T-helper 17 cell (primary cell): Measurements from ENCODE around the gene GALNT1. TPM values are rescaled to one million over a fixed set of nuclear protein-coding genes. Genes with fewer than 3 reads are reported as not detected.

Experiments
- ATAC-seq: fragments of 150-1000 bp; cut with Tn5 transposase; 2 replicates; pipeline ENCODE4 v1.10.0; 2021; ENCODE audit warnings: mild to moderate bottlenecking, moderate library complexity
- DNase-seq, 3 donors: peaks; one replicate each; pipeline versions ENCODE4 v3.0.0 to v3.0.0-alpha.2; 2020 to 2021
- H3K9me3 ChIP-seq: one replicate; pipeline ENCODE4 v1.7.0; 2013; ENCODE audit warnings: low read length, mild to moderate bottlenecking; ENCODE audit not compliant: control insufficient read depth, poor library complexity, severe bottlenecking
- H3K27ac Mint-ChIP-seq: one replicate; pipeline ENCODE4 v1.8.0; 2022; ENCODE audit warnings: mild to moderate bottlenecking, moderate library complexity, mixed read lengths
- H3K27me3 Mint-ChIP-seq: one replicate; pipeline ENCODE4 v1.8.0; 2022; ENCODE audit warnings: mixed read lengths
- H3K36me3 Mint-ChIP-seq: one replicate; pipeline ENCODE4 v1.8.0; 2022; ENCODE audit warnings: low read depth, mixed read lengths
- H3K4me1 Mint-ChIP-seq: one replicate; pipeline ENCODE4 v1.8.0; 2022; ENCODE audit warnings: mild to moderate bottlenecking, mixed read lengths
- H3K4me3 Mint-ChIP-seq: one replicate; pipeline ENCODE4 v1.8.0; 2022; ENCODE audit warnings: mild to moderate bottlenecking, moderate library complexity, mixed read lengths
- total RNA-seq, 4 donors: library from RNA in 2 of 4; stranded (reverse) in 2 of 4; gene quantifications; one replicate each; pipeline ENCODE4 v1.2.3 and lab custom pipeline; 2022 to 2026

GALNT1 gene
- total RNA-seq, 2 donors from 2014 or later, result 23.7 to 28.3 TPM

DNA sequence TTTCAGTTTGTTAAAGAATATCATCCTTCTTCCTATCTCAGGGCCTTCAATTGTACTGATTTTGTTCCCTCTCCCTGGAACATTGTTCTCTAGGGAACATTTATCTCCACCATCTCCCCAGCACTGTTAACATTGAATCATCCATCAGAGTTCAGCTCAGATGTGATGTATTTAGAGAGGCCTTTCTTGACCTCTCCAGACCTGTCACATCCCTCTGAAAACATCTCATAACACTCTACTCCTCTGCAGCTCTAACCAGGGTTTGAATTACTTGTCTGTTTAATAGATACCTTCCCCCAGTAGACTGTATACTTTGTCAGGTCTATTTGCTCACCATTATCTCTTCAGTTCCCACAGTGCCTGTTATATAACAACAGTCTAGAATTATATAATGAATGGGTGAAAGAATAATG, 98.6 kb downstream of the GALNT1 start:
- peaks cover 2% of the 10 kb centered on the region for H3K4me1 Mint-ChIP-seq
- ATAC-seq (no peak), DNase-seq (no peak)
- peaks cover 11% of the 10 kb centered on the region for H3K36me3 Mint-ChIP-seq
- H3K27me3 Mint-ChIP-seq, result no peaks in the 10 kb centered on the region
- H3K9me3 ChIP-seq, result no peaks in the 10 kb centered on the region
- no peak overlapping the region for H3K27ac Mint-ChIP-seq
- no peak overlapping the region for H3K4me3 Mint-ChIP-seq

- H3K36me3 Mint-ChIP-seq, result peaks cover 8% of the 10 kb centered on the region
- H3K27me3 Mint-ChIP-seq, result no peaks in the 10 kb centered on the region
- DNase-seq, result no peak
- H3K4me1 Mint-ChIP-seq, result peaks cover 2% of the 10 kb centered on the region
- no peak overlapping the region for H3K27ac Mint-ChIP-seq
- ATAC-seq, result no peak
- H3K9me3 ChIP-seq, result no peaks in the 10 kb centered on the region
- no peak overlapping the region for H3K4me3 Mint-ChIP-seq
Observed at GRCh38 chr18:35682281-35682867, 100.8 kb downstream of the GALNT1 start.

DNA sequence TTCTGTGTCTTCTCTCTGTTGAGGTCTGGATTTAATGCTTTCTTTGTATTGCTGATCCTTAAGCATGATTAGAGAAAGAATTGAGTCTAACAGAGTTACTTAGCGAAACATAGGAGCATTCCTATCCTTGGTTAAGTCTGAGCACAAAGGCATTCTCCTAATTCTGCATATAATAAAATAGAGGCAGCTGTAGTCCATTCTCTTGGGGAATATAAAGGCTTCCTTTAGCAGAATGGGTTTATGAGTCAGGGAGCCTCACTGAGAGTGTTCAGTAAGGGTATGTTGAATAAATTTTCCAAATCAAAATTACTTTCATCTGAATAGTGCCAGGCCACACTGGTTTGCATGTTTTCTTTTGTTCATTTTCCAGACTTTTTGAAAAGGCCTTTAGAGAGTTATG, 101.5 kb downstream of the GALNT1 start:
- H3K4me3 Mint-ChIP-seq, result no peak overlapping the region
- H3K36me3 Mint-ChIP-seq, result peaks cover 8% of the 10 kb centered on the region
- H3K4me1 Mint-ChIP-seq, result peaks cover 2% of the 10 kb centered on the region
- ATAC-seq, result no peak
- no peak for DNase-seq
- no peaks in the 10 kb centered on the region for H3K27me3 Mint-ChIP-seq
- H3K27ac Mint-ChIP-seq, result no peak overlapping the region
- H3K9me3 ChIP-seq, result no peaks in the 10 kb centered on the region

- Mint-ChIP-seq H3K4me3 (no peak overlapping the region), H3K36me3 (no peaks in the 10 kb centered on the region), H3K4me1 (no peaks in the 10 kb centered on the region), H3K27me3 (no peaks in the 10 kb centered on the region), H3K27ac (no peak overlapping the region)
- DNase-seq (no peak), ATAC-seq (no peak)
- no peaks in the 10 kb centered on the region for H3K9me3 ChIP-seq
Observed at GRCh38 chr18:35688757-35689156, 107.2 kb downstream of the GALNT1 start.

- ATAC-seq, result no peak
- no peak overlapping the region for H3K4me3 Mint-ChIP-seq
- no peak for DNase-seq
- H3K4me1 Mint-ChIP-seq, result no peaks in the 10 kb centered on the region
- H3K36me3 Mint-ChIP-seq, result no peaks in the 10 kb centered on the region
- no peaks in the 10 kb centered on the region for H3K27me3 Mint-ChIP-seq
- H3K27ac Mint-ChIP-seq, result no peak overlapping the region
- H3K9me3 ChIP-seq, result no peaks in the 10 kb centered on the region
Observed at GRCh38 chr18:35689728-35690127, 108.2 kb downstream of the GALNT1 start.

- no peak for ATAC-seq
- no peak for DNase-seq
- Mint-ChIP-seq H3K4me1 (no peaks in the 10 kb centered on the region), H3K27me3 (no peaks in the 10 kb centered on the region), H3K36me3 (no peaks in the 10 kb centered on the region), H3K4me3 (no peak overlapping the region), H3K27ac (no peak overlapping the region)
- H3K9me3 ChIP-seq, result no peaks in the 10 kb centered on the region
Observed at GRCh38 chr18:35691625-35692024, 110.1 kb downstream of the GALNT1 start.

GRCh38 chr18:35692866-35693265, 111.3 kb downstream of the GALNT1 start:
- Mint-ChIP-seq H3K36me3 (peaks cover 2% of the 10 kb centered on the region), H3K4me3 (no peak overlapping the region), H3K27ac (no peak overlapping the region), H3K27me3 (no peaks in the 10 kb centered on the region), H3K4me1 (no peaks in the 10 kb centered on the region)
- DNase-seq, result no peak
- no peak for ATAC-seq
- no peaks in the 10 kb centered on the region for H3K9me3 ChIP-seq

DNA sequence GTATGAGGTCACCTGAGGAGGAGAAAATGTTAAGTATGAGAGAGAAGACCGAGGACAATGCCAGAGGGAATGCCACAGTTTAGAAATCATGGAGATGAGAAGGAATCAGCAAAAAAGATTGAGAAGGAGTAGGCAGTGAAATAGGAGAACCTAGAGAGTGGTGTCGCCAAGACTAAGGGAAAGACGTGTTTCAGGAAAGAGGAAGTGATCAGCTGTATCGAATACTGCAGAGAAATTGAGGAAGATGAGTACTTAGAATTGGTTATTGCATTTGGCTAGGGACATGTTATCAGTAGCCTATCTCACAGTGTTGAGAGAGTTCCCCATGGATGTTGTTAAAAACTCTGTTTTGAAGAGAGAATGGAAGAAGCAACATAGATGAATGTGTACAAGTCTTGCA, 112.3 kb downstream of the GALNT1 start:
- no peak for DNase-seq
- Mint-ChIP-seq H3K4me1 (no peaks in the 10 kb centered on the region), H3K27ac (no peak overlapping the region), H3K36me3 (peaks cover 2% of the 10 kb centered on the region), H3K4me3 (no peak overlapping the region), H3K27me3 (no peaks in the 10 kb centered on the region)
- ATAC-seq, result no peak
- no peaks in the 10 kb centered on the region for H3K9me3 ChIP-seq

DNA sequence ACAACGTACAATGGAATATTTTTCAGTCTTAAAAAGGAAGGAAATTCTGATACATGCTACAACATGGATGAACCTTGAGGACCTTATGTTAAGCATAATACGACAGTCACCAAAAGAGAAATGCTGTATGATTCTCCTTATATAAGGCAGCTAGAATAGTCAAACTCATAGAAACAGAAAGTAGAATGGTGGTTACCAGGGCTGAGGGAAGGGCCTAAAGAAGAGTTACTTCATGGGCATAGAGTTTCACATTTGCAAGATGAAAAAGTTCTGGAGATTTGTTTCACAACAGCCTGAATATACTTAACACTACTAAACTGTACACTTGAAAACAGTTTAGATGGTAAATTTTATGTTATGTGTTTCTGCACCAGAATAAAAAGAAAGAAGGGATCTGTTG, 113.3 kb downstream of the GALNT1 start:
- no peaks in the 10 kb centered on the region for H3K27me3 Mint-ChIP-seq
- ATAC-seq, result no peak

GRCh38 chr18:35695384-35695783, 113.8 kb downstream of the GALNT1 start:
- no peak overlapping the region for H3K4me3 Mint-ChIP-seq
- ATAC-seq (no peak), DNase-seq (no peak)
- H3K27ac Mint-ChIP-seq, result no peak overlapping the region
- no peaks in the 10 kb centered on the region for H3K9me3 ChIP-seq
- peaks cover 4% of the 10 kb centered on the region for H3K36me3 Mint-ChIP-seq
- H3K4me1 Mint-ChIP-seq, result no peaks in the 10 kb centered on the region
- no peaks in the 10 kb centered on the region for H3K27me3 Mint-ChIP-seq

More for the DNA sequence above, 113.3 kb downstream of the GALNT1 start:
- no peak overlapping the region for H3K4me3 Mint-ChIP-seq
- H3K9me3 ChIP-seq, result no peaks in the 10 kb centered on the region
- DNase-seq, result no peak
- H3K27ac Mint-ChIP-seq, result no peak overlapping the region
- H3K4me1 Mint-ChIP-seq, result no peaks in the 10 kb centered on the region
- peaks cover 2% of the 10 kb centered on the region for H3K36me3 Mint-ChIP-seq

- H3K4me3 Mint-ChIP-seq, result no peak overlapping the region
- DNase-seq, result no peak
- no peak overlapping the region for H3K27ac Mint-ChIP-seq
- H3K36me3 Mint-ChIP-seq, result peaks cover 4% of the 10 kb centered on the region
- H3K9me3 ChIP-seq, result no peaks in the 10 kb centered on the region
- ATAC-seq, result no peak
- H3K27me3 Mint-ChIP-seq, result no peaks in the 10 kb centered on the region
- H3K4me1 Mint-ChIP-seq, result no peaks in the 10 kb centered on the region
Observed at GRCh38 chr18:35695803-35696202, 114.3 kb downstream of the GALNT1 start.

GRCh38 chr18:35696307-35696706, 114.8 kb downstream of the GALNT1 start:
- Mint-ChIP-seq H3K36me3 (peaks cover 4% of the 10 kb centered on the region), H3K27me3 (no peaks in the 10 kb centered on the region), H3K27ac (no peak overlapping the region), H3K4me1 (no peaks in the 10 kb centered on the region), H3K4me3 (no peak overlapping the region)
- no peaks in the 10 kb centered on the region for H3K9me3 ChIP-seq
- ATAC-seq (no peak), DNase-seq (no peak)

GRCh38 chr18:35697869-35698268, 116.3 kb downstream of the GALNT1 start:
- Mint-ChIP-seq H3K27ac (no peak overlapping the region), H3K4me1 (no peaks in the 10 kb centered on the region), H3K36me3 (peaks cover 6% of the 10 kb centered on the region), H3K4me3 (no peak overlapping the region), H3K27me3 (no peaks in the 10 kb centered on the region)
- H3K9me3 ChIP-seq, result no peaks in the 10 kb centered on the region
- DNase-seq (no peak), ATAC-seq (no peak)

DNA sequence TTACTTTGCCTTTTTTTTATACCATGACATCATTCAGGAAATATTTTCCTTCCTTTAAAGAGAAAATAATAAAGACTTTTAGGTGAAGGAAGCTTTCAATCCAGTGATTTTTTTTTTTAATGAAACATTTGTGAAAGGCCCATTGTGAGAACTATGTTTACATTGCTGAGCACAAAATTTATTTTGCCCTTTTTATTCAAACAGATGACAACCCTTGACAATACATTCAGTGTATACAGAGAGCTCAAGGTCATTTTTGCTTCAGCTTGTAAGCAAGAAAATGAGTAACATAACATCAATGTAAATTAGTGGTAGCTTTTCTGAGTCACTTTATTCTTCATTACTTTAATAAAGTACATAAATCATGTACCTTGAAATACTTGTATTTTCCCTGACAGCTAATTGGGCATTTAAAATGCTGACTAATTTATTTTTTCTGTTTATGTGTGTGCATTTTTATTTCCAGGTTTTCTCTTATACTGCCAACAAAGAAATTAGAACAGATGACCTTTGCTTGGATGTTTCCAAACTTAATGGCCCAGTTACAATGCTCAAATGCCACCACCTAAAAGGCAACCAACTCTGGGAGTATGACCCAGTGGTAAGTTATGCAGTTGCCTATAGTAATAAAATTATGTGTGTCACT, 121.6 kb downstream of the GALNT1 start:
- Mint-ChIP-seq H3K27me3 (no peaks in the 10 kb centered on the region), H3K4me3 (no peak overlapping the region), H3K36me3 (peaks cover 8% of the 10 kb centered on the region), H3K27ac (no peak overlapping the region), H3K4me1 (no peaks in the 10 kb centered on the region)
- DNase-seq (no peak), ATAC-seq (no peak)
- no peaks in the 10 kb centered on the region for H3K9me3 ChIP-seq
